Brain microvascular endothelial cell (primary cell): ENCODE data around the gene NUP210L.
A peak's percentile ranks its signal among the peaks of the same experiment; 100 is the strongest.
"Not testable (repeated sequence)": the region's sequence is repeated elsewhere in the genome, so short reads cannot be mapped to it uniquely, and the experiment has no call there.

ENCODE experiments used
- DNase-seq: peaks from one replicate; pipeline ENCODE4 v3.0.0-alpha.2; 2020
- H3K27ac ChIP-seq: fragments of 250-450 bp; sonication (Bioruptor Pico); 2 replicates; pipeline ENCODE4 v1.5.1; 2020; ENCODE audit warnings: mild to moderate bottlenecking, moderate library complexity
- H3K27me3 ChIP-seq: fragments of 250-450 bp; sonication (Bioruptor Pico); replicated peaks from 2 replicates; pipeline ENCODE4 v1.5.1; 2020; ENCODE audit warnings: mild to moderate bottlenecking
- H3K36me3 ChIP-seq: fragments of 250-450 bp; sonication (Bioruptor Pico); replicated peaks from 2 replicates; pipeline ENCODE4 v1.5.1; 2020; ENCODE audit warnings: mild to moderate bottlenecking
- H3K4me3 ChIP-seq: 2 replicates; pipeline ENCODE4 v1.5.1; 2011; ENCODE audit warnings: low read depth, mild to moderate bottlenecking, control low read depth, low read length, moderate library complexity
- in situ Hi-C: cut with HindIII; loops from 2 replicates; pipeline ENCODE4 v1.10.0; 2017; ENCODE audit warnings: low sequenced_read_pairs, low pct_ligation_motif_present
- TF ChIP-seq, protein P1 (sequence below): IDR thresholded peaks from 2 replicates; pipeline ENCODE4 v1.5.1; 2011; ENCODE audit warnings: low read depth, mild to moderate bottlenecking, moderate library complexity, low read length, control low read depth, inconsistent platforms; ENCODE audit errors: missing control alignments

NUP210L gene

DNA sequence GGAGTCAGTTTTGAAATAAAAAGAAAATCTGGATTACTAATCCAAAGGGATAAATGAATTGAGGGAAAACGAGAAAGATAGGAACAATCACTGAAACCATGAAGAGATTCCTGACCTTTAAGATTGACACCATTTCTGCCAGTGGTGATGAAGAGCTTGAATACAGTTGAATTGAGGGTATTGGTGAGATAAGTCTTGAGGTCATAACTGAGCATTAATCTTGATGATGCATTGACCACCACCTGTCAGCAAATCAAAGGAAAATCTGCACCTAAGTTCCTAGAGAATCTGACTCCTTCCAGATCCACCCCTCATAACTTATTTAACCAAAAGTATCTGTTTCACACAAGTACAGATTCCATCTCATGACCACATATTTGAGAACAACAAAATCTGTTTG, 142.7 kb downstream of the NUP210L start:
- in situ Hi-C loops: no loop called here

DNA sequence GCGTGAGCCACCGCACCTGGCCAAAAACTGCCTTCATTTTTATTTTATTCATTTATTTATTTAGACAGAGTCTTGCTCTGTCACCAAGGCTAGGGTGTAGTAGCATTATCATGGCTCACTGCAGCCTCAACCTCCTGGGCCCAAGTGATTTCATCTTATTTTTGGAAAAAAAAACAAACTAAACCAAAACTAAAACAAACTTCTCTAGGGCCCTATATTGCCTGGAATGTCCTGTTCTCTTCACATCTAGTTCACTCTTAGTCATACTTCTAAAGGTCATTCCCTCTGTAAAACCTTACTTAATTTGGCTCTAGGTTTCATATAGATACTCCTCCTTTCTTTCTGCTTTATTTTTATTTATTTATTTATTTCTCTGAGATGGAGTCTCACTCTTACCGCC, 148.7 kb downstream of the NUP210L start:
- Histone ChIP-seq H3K4me3 (no peak overlapping the region), H3K27ac (no peak overlapping the region), H3K36me3 (no peaks in the 10 kb centered on the region), H3K27me3 (no peaks in the 10 kb centered on the region)
- in situ Hi-C loops: no loop called here
- peak; percentile 42 for DNase-seq
- TF ChIP-seq, protein P1, sequence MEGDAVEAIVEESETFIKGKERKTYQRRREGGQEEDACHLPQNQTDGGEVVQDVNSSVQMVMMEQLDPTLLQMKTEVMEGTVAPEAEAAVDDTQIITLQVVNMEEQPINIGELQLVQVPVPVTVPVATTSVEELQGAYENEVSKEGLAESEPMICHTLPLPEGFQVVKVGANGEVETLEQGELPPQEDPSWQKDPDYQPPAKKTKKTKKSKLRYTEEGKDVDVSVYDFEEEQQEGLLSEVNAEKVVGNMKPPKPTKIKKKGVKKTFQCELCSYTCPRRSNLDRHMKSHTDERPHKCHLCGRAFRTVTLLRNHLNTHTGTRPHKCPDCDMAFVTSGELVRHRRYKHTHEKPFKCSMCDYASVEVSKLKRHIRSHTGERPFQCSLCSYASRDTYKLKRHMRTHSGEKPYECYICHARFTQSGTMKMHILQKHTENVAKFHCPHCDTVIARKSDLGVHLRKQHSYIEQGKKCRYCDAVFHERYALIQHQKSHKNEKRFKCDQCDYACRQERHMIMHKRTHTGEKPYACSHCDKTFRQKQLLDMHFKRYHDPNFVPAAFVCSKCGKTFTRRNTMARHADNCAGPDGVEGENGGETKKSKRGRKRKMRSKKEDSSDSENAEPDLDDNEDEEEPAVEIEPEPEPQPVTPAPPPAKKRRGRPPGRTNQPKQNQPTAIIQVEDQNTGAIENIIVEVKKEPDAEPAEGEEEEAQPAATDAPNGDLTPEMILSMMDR: no peak

More for the DNA sequence above, 142.7 kb downstream of the NUP210L start:
- no peaks in the 10 kb centered on the region for H3K27me3 ChIP-seq
- TF ChIP-seq, protein P1: no peak
- H3K27ac ChIP-seq: no peak overlapping the region
- no peak overlapping the region for H3K4me3 ChIP-seq
- no peak for DNase-seq
- H3K36me3 ChIP-seq: no peaks in the 10 kb centered on the region

DNA sequence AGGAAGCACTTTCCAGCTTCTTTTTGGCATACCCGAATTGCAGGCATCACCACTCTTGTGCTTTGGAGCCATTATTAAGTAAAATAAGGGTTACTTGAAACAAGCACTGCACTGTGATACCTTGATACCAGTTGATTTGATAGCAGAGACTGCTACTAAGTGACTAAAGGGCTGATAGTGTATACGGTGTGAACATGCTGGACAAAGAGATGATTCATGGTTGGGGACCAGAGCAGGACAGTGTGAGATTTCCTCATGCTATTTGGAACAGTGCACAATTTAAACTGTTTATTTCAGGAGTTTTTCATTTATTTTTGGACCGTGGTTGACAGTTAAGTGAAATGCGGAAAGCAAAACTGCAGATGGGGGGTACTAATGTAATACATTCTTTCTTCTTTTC, 154.5 kb downstream of the NUP210L start:
- DNase-seq: no peak
- no peak overlapping the region for H3K27ac ChIP-seq
- TF ChIP-seq, protein P1: no peak
- in situ Hi-C loops: no loop called here
- no peaks in the 10 kb centered on the region for H3K36me3 ChIP-seq
- no peak overlapping the region for H3K4me3 ChIP-seq
- H3K27me3 ChIP-seq: no peaks in the 10 kb centered on the region

DNA sequence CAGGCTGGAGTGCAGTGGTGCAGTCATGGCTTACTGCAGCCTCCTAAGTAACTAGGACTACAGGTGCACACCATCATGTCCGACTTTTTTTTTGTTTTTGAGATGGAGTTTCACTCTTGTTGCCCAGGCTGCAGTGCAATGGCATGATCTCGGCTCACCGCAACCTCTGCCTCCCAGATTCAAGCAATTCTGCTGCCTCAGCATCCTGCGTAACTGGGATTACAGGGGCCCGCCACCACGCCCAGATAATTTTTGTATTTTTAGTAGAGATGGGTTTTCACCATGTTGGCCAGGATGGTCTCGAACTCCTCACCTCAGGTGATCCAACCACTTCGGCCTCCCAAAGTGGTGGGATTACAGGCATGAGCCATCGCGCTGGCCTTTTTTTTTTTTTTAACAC, 158.0 kb downstream of the NUP210L start:
- peaks cover 21% of the 10 kb centered on the region for H3K36me3 ChIP-seq
- H3K27me3 ChIP-seq, H3K4me3 ChIP-seq, DNase-seq, H3K27ac ChIP-seq, in situ Hi-C loops: not testable (repeated sequence)

DNA sequence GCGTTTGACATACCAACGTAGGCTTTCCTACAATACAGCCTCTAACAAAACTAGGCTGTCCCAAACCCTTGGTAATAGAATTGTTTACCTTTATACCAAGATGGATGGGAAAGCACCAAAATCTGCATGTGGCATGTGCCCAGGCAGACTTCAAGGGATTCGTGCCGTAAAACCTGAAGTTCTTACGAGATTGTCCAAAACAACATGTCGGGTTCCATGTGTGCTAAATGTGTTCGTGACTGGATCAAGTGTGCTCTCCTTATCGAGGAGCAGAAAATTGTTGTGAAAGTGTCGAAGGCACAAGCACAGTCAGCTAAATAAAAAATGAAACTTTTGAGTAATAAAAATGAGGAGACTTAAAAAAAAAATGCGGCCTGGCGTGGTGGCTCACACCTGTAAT, 159.2 kb downstream of the NUP210L start:
- no peak for DNase-seq
- in situ Hi-C loops: no loop called here
- Histone ChIP-seq H3K27ac (no peak overlapping the region), H3K27me3 (no peaks in the 10 kb centered on the region), H3K36me3 (peaks cover 28% of the 10 kb centered on the region), H3K4me3 (no peak overlapping the region)
- TF ChIP-seq, protein P1: no peak

DNA sequence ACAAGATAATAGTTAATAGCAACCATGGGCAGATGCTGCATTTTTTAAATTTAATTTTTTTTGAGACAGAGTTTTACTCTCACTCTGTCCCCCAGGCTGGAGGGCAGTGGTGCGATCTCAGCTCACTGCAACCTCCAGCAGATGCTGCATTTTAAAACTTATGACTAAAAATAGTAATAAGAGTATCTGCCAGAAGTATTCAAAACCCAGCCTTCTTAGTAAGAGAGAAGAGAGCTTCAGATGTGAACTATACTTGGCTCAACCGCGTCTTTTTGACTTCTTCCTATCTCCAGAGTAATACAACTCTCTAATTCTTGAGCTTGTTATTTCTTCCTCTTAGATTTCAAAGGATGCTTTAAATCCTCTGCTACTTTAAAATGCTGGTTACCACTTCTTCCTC, 159.7 kb downstream of the NUP210L start:
- H3K27me3 ChIP-seq: no peaks in the 10 kb centered on the region
- no peak overlapping the region for H3K4me3 ChIP-seq
- in situ Hi-C loops: no loop called here
- H3K27ac ChIP-seq: no peak overlapping the region
- no peak for DNase-seq
- TF ChIP-seq, protein P1: no peak
- peaks cover 28% of the 10 kb centered on the region for H3K36me3 ChIP-seq
